ENCODE results near the gene NRM. TPM values are rescaled to one million over a fixed set of nuclear protein-coding genes. Genes with fewer than 3 reads are reported as not detected.
A peak's percentile ranks its signal among the peaks of the same experiment; 100 is the strongest.

The NRM gene
- total and polyA plus RNA-seq, 2 of the 13 experiments (the other 11 are each of a cell fraction or from before 2014, with no cell fraction given): 12.5 to 16.0 TPM

- DNase-seq (ENCODE audit: low spot score) (no peak), FAIRE-seq (peak; percentile 44), ATAC-seq (peak; percentile 31; the same call in 1 of the 3 replicates)
- Histone ChIP-seq H3K9me3 (ENCODE audit: low read length) (no peaks in the 10 kb centered on the region), H4K20me1 (ENCODE audit: insufficient read depth, low read length) (no peaks in the 10 kb centered on the region), H2AFZ (ENCODE audit: low read length) (no peak overlapping the region), H3K9ac (ENCODE audit: insufficient read depth, low read depth, low read length) (no peak overlapping the region), H3K79me2 (ENCODE audit: insufficient read depth, low read length) (no peaks in the 10 kb centered on the region), H3K27ac (ENCODE audit: extremely low read length, insufficient read depth, low read length) (no peak overlapping the region), H3K36me3 (replicated peaks in 1 of 2; ENCODE audit: control insufficient read depth in 1 of 2, insufficient read depth in 2 of 2, low read length in 2 of 2) (peaks cover 0 to 28% of the 10 kb centered on the region in 2 experiments; a peak in 4 of 5 replicates), H3K4me1 (ENCODE audit: insufficient read depth, low read length) (peaks cover 24% of the 10 kb centered on the region), H3K27me3 (ENCODE audit: control insufficient read depth in 1 of 2, insufficient read depth in 2 of 2, low read length in 2 of 2) (no peaks in the 10 kb centered on the region), H3K4me3 (replicated peaks in 1 of 3; ENCODE audit: insufficient read depth in 1 of 3, low read depth in 2 of 3, low read length in 3 of 3) (no peak overlapping the region), H3K4me2 (ENCODE audit: low read depth, low read length) (no peak overlapping the region)
- POLR2A ChIA-PET: interaction anchor here (0.9 to 1.3 kb wide), 2 partner anchors 9 to 17 kb away, joined by 3 to 4 read pairs; partner anchors contain the start of genes MDC1 and NRM
- intact Hi-C loops (cut with micrococcal nuclease; ENCODE audit: unreplicated experiment) (no loop called here), in situ Hi-C loops (cut with HindIII; ENCODE audit: extremely low pct_ligation_motif_present, low pct_unique_long_range_greater_than_20kb) (no loop called here)
- CTCF ChIA-PET (ENCODE audit: low intra/inter-chr PET ratio, low total read pairs): interaction anchor here (0.9 kb wide), 1 partner anchor 21 kb away, joined by 3 read pairs; no protein-coding TSS in a partner anchor
- no TSS peak for BruUV-seq (replicated peaks)
- 74% methylated on average over 4 of the region's 4 CpGs for WGBS (ENCODE audit: low lambda C conversion rate)
- TF ChIP-seq NCOA1 (CRISPR knock-in tag; IDR thresholded peaks at IDR 0.05): no peak
- TF ChIP-seq MLXIP (CRISPR knock-in tag; IDR thresholded peaks at IDR 0.05; ENCODE audit: borderline replicate concordance): no peak
- TF ChIP-seq ZNF207 (IDR thresholded peaks at IDR 0.05; ENCODE audit: borderline replicate concordance): no peak
- no peak for TF ChIP-seq U2AF2 (IDR thresholded peaks at IDR 0.05; ENCODE audit: low read depth, low read length)
- TF ChIP-seq, protein P1, sequence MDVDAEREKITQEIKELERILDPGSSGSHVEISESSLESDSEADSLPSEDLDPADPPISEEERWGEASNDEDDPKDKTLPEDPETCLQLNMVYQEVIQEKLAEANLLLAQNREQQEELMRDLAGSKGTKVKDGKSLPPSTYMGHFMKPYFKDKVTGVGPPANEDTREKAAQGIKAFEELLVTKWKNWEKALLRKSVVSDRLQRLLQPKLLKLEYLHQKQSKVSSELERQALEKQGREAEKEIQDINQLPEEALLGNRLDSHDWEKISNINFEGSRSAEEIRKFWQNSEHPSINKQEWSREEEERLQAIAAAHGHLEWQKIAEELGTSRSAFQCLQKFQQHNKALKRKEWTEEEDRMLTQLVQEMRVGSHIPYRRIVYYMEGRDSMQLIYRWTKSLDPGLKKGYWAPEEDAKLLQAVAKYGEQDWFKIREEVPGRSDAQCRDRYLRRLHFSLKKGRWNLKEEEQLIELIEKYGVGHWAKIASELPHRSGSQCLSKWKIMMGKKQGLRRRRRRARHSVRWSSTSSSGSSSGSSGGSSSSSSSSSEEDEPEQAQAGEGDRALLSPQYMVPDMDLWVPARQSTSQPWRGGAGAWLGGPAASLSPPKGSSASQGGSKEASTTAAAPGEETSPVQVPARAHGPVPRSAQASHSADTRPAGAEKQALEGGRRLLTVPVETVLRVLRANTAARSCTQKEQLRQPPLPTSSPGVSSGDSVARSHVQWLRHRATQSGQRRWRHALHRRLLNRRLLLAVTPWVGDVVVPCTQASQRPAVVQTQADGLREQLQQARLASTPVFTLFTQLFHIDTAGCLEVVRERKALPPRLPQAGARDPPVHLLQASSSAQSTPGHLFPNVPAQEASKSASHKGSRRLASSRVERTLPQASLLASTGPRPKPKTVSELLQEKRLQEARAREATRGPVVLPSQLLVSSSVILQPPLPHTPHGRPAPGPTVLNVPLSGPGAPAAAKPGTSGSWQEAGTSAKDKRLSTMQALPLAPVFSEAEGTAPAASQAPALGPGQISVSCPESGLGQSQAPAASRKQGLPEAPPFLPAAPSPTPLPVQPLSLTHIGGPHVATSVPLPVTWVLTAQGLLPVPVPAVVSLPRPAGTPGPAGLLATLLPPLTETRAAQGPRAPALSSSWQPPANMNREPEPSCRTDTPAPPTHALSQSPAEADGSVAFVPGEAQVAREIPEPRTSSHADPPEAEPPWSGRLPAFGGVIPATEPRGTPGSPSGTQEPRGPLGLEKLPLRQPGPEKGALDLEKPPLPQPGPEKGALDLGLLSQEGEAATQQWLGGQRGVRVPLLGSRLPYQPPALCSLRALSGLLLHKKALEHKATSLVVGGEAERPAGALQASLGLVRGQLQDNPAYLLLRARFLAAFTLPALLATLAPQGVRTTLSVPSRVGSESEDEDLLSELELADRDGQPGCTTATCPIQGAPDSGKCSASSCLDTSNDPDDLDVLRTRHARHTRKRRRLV (CRISPR knock-in tag; IDR thresholded peaks at IDR 0.05): no peak
- no peak for TF ChIP-seq GATAD1 (CRISPR knock-in tag; IDR thresholded peaks at IDR 0.05)
- TF ChIP-seq ZBTB14 (CRISPR knock-in tag; IDR thresholded peaks at IDR 0.05): no peak
- 0 out of 2 replicates have a peak, but pooled peaks have one; percentile 12 for TF ChIP-seq SAP130 (CRISPR knock-in tag; IDR thresholded peaks at IDR 0.05; ENCODE audit: low read depth)
- TF ChIP-seq, protein P2, sequence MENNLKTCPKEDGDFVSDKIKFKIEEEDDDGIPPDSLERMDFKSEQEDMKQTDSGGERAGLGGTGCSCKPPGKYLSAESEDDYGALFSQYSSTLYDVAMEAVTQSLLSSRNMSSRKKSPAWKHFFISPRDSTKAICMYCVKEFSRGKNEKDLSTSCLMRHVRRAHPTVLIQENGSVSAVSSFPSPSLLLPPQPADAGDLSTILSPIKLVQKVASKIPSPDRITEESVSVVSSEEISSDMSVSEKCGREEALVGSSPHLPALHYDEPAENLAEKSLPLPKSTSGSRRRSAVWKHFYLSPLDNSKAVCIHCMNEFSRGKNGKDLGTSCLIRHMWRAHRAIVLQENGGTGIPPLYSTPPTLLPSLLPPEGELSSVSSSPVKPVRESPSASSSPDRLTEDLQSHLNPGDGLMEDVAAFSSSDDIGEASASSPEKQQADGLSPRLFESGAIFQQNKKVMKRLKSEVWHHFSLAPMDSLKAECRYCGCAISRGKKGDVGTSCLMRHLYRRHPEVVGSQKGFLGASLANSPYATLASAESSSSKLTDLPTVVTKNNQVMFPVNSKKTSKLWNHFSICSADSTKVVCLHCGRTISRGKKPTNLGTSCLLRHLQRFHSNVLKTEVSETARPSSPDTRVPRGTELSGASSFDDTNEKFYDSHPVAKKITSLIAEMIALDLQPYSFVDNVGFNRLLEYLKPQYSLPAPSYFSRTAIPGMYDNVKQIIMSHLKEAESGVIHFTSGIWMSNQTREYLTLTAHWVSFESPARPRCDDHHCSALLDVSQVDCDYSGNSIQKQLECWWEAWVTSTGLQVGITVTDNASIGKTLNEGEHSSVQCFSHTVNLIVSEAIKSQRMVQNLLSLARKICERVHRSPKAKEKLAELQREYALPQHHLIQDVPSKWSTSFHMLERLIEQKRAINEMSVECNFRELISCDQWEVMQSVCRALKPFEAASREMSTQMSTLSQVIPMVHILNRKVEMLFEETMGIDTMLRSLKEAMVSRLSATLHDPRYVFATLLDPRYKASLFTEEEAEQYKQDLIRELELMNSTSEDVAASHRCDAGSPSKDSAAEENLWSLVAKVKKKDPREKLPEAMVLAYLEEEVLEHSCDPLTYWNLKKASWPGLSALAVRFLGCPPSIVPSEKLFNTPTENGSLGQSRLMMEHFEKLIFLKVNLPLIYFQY (CRISPR knock-in tag; IDR thresholded peaks at IDR 0.05; ENCODE audit: borderline replicate concordance): no peak
Observed at GRCh38 chr6:30700340-30700739, 9.6 kb upstream of the NRM start.

Data from HepG2 (cell line).